Epithelial cell of esophagus (primary cell): ENCODE data around the gene TNS3.

ENCODE experiments used
- DNase-seq: peaks from one replicate; pipeline ENCODE4 v3.0.0; 2010; ENCODE audit warnings: low read depth
- H3K4me3 ChIP-seq: 2 replicates; pipeline ENCODE4 v1.5.1; 2011; ENCODE audit warnings: mild to moderate bottlenecking, low read length, control low read depth
- TF ChIP-seq, protein P1 (sequence below): IDR thresholded peaks from 2 replicates; pipeline ENCODE4 v1.5.1; 2011; ENCODE audit warnings: low read depth, mild to moderate bottlenecking, low read length, control low read depth, inconsistent platforms; ENCODE audit not compliant: insufficient read depth; ENCODE audit errors: missing control alignments

The TNS3 gene

DNA sequence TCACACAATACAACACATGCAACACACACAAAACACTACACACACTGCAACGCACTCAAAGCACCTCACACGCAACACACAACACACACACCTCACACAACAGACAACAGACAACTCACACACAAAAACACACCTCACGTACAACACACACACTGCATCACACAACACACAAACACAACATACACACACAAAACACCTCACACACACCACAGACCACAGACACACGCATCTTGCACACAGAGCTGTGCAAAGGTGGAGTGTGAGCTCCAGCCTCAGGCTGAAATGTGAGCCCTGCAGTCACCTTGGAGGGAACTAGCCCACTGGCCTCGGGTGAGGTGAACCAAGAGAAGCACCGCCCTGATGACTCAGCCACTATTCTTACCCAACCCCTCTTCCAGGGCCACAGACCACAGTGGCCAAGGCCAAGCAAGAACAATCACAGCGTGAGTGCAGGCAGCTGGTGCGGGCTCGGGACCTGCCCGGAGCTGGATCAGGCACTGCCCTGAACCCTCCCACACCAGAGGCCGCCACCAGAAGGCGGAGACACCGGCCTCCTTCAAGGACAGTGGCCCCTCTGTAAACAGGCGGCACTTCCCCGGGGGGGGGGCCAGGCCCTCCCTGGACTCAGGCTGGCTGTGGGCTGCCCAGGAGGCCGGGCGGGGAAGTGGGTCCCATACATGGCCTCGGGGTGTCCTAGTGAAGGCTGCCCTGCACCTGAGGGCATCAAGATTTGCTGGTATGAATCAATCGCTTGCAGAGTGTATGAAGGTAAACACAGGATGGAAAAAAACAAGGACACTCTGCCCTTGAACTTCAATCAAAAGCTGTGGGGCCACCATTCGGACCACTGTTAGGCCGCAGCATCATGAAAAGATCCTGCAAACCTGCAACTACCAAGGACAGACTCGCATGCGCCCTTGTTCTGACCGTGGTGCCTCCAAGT is 106.7 kb downstream of the TNS3 start:
- H3K4me3 ChIP-seq = no peak overlapping the region
- peak; percentile 91 for DNase-seq
- TF ChIP-seq, protein P1, sequence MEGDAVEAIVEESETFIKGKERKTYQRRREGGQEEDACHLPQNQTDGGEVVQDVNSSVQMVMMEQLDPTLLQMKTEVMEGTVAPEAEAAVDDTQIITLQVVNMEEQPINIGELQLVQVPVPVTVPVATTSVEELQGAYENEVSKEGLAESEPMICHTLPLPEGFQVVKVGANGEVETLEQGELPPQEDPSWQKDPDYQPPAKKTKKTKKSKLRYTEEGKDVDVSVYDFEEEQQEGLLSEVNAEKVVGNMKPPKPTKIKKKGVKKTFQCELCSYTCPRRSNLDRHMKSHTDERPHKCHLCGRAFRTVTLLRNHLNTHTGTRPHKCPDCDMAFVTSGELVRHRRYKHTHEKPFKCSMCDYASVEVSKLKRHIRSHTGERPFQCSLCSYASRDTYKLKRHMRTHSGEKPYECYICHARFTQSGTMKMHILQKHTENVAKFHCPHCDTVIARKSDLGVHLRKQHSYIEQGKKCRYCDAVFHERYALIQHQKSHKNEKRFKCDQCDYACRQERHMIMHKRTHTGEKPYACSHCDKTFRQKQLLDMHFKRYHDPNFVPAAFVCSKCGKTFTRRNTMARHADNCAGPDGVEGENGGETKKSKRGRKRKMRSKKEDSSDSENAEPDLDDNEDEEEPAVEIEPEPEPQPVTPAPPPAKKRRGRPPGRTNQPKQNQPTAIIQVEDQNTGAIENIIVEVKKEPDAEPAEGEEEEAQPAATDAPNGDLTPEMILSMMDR = no peak

DNA sequence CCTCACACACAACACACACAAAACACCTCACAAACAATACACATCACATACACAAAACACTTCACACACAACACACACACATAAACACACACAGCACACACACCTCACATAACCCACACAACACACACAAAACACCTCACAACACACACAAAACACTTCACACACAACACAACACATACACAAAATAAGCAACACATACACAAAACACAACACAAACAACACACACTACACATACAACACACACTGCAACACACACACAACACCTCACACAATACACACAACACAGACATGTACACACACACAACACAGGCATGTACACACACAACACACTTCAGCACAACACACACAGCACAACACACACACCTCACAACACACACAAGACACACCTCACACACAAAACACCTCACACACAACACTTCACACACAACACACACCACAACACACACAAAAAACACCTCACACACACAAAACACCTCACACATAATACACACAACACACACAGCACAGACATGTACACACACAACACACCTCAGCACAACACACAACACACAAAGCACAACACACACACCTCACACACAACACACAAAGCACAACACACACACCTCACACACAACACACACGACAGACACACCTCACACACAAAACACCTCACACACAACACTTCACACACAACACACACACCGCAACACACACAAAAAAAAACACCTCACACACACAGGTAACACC is 107.5 kb downstream of the TNS3 start:
- no peak overlapping the region for H3K4me3 ChIP-seq
- no peak for DNase-seq
- TF ChIP-seq, protein P1 = no peak

DNA sequence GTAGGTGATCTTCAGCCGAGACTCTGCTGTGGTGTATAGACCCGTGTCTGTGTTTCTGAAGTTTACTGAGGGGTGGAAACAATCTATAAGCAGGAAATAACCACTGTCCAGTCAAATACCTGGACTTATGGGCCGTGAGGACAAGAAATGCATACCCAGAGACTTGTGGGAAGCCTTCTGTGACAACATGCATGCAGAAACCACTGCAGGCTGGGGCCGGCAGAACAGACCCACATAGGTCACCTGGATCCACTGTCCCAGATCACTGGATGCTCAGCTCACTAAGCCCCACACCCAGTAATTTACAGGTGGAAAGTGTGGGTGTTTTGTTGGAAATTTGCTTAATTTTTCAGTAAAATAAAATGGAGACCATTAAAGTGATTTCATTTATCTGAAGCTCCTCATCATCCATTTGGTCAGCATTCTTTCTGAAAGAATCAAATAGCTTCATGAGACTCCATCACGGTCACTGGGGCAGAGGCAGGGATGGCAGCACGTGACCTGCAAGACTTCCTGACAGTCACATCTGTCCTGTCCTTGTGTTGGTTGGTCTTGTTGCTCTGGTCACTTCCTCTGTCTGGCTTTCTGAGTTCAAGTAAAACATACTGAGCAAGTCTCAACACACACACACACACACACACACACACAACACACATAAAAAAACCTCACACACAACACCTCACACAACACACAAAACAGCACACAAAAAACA is 108.3 kb downstream of the TNS3 start:
- no peak overlapping the region for H3K4me3 ChIP-seq
- no peak for DNase-seq
- TF ChIP-seq, protein P1 = no peak

DNA sequence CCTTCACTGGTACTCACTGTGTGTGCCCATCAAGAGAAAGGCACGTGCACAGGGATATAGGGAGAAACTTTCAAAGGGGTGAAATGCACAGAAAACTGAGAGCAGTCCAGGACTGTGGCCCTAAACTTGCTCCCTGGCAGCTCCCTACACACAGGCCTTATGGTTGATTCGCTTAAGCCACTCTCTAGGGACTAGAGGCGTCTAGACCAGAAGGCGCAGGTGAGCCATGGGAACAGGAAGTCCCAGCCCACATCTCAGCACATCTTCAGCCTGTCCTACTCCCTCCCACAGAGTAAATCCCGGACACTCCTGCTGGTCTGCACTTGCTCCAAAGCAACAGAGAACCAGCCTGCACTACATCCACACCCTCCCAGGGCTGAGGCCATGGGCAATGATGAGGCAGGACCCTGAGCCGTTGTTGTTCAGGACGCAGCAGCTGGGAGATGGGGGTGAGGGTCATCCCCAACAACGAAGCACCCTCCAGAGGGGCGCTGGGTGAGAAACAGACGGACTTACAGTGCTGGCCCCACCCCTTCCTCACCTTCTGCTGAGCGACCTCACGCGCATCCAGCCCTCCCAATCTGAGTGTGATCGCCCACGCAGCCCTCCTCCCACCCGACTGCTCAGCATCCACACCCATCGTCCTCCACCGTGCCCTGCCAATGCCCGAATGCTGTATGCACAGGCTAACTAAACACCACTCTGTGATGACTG is 109.3 kb downstream of the TNS3 start:
- DNase-seq = no peak
- no peak overlapping the region for H3K4me3 ChIP-seq
- TF ChIP-seq, protein P1 = no peak

DNA sequence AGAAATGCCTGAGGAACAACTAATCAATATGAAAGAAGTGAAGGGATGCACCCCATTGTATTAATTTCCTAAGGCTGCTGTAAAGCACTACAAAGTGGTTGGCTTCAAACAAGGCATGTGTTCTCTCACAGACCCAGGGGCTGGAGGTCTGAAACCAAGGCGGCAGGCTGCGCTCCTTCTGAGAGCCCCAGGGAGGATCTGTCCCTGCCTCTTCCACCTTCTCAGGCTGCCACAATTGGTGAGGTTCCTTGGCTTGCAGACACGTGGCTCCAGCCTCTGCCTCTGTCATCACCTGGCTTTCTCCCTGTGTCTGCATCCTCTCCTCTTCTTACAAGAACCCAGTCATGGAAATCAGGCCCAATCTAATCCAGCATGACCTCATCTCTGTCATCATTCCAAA is 110.1 kb downstream of the TNS3 start:
- no peak for DNase-seq
- no peak overlapping the region for H3K4me3 ChIP-seq
- TF ChIP-seq, protein P1 = no peak

DNA sequence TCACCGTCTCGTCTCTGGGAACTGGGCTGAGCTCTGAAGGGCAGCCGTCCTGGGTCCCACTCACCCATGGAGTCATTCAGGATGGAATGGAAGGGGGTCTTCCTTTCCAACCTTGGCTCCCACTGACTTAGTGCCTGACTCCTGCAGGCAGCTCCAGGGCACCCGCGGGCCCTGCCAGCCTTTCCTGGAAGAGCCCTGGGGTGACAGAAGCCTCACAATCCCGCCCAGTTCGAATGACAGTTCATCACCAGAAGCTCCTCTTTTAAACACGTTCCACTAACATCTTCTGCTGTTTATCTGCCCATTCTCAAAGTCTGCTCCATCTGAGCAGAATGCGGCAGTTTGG is 110.6 kb downstream of the TNS3 start:
- DNase-seq = no peak
- H3K4me3 ChIP-seq = no peak overlapping the region
- TF ChIP-seq, protein P1 = no peak
